ENCODE measurements around the gene NEK1.

NEK1 gene

GRCh38 chr4:169611991-169612870, at the start of gene NEK1:
Gene NEK1 (minus strand): TSS chr4:169612583. CDS start chr4:169602630, 9,953 bp downstream.
- peak; percentile 86 for DNase-seq

GRCh38 chr4:169661761-169662160, 49.4 kb upstream of the NEK1 start:
- no peak for DNase-seq

- no peak for DNase-seq
Observed at GRCh38 chr4:169660929-169661328, 48.5 kb upstream of the NEK1 start.

GRCh38 chr4:169659716-169660670, 47.6 kb upstream of the NEK1 start:
- DNase-seq, result peak; percentile 33 to 81

- DNase-seq, result no peak
Observed at GRCh38 chr4:169658975-169659715, 46.8 kb upstream of the NEK1 start.

- no peak for DNase-seq
Observed at GRCh38 chr4:169658196-169658595, 45.8 kb upstream of the NEK1 start.

GRCh38 chr4:169657470-169658107, 45.2 kb upstream of the NEK1 start:
- no peak for DNase-seq

- no peak for DNase-seq
Observed at GRCh38 chr4:169655401-169655800, 43.0 kb upstream of the NEK1 start.

GRCh38 chr4:169652535-169652934, 40.2 kb upstream of the NEK1 start:
- DNase-seq, result no peak

GRCh38 chr4:169650227-169650936, 38.0 kb upstream of the NEK1 start:
- no peak for DNase-seq

GRCh38 chr4:169649545-169650226, 37.3 kb upstream of the NEK1 start:
- DNase-seq, result no peak

- no peak for DNase-seq
Observed at GRCh38 chr4:169645627-169646026, 33.2 kb upstream of the NEK1 start.

- DNase-seq, result no peak
Observed at GRCh38 chr4:169644802-169645201, 32.4 kb upstream of the NEK1 start.

- no peak for DNase-seq
Observed at GRCh38 chr4:169640261-169640870, 28.0 kb upstream of the NEK1 start.

GRCh38 chr4:169634975-169635374, 22.6 kb upstream of the NEK1 start:
- DNase-seq, result no peak

GRCh38 chr4:169632896-169633295, 20.5 kb upstream of the NEK1 start:
- DNase-seq, result no peak

- DNase-seq, result no peak
Observed at GRCh38 chr4:169630069-169630468, 17.7 kb upstream of the NEK1 start.

- DNase-seq, result no peak
Observed at GRCh38 chr4:169628579-169628978, 16.2 kb upstream of the NEK1 start.

- DNase-seq, result no peak
Observed at GRCh38 chr4:169627307-169627706, 14.9 kb upstream of the NEK1 start.
